ENCODE measurements around the gene TRIP12. TPM values are rescaled to one million over a fixed set of nuclear protein-coding genes. Genes with fewer than 3 reads are reported as not detected.

The TRIP12 gene
- polyA plus RNA-seq, 1 of the 3 experiments (the other 2 are of a cell fraction), result 30.3 TPM

DNA sequence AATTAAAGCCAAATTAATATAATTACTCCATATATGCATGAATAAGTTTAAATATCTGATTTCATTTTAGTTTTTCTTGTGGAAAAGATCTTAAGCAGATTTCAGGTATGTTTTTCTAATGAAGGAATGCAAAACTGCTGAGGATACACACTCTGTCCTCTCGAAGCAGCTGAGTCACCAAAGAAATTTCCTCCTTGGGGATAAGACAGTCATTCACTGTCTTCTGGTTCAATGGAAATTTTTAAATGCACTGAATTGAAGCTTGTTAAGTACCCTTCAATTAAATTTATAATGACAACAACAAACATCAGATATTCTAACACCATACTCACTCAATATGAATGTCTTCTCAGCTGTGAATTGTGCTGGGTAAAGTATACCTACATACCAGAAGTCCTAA lies 106.0 kb downstream of the TRIP12 start:
- Histone ChIP-seq H3K27ac (ENCODE audit: low read depth in 2 of 2, low read length in 1 of 2) (peak overlapping the region; percentile 20 to 78; a peak in 3 of 4 replicates), H3F3A (replicated peaks; ENCODE audit: insufficient read depth) (peaks cover 31% of the 10 kb centered on the region), H3K9me2 (no peaks in the 10 kb centered on the region), H3K27me3 (ENCODE audit: insufficient read depth) (no peaks in the 10 kb centered on the region), H3K9me3 (no peaks in the 10 kb centered on the region), H2AFZ (ENCODE audit: low read depth) (no peak overlapping the region), H3K79me2 (ENCODE audit: insufficient read depth) (peaks cover 22% of the 10 kb centered on the region; the same call in 1 of the 2 replicates), H3K36me3 (replicated peaks in 1 of 2; ENCODE audit: control insufficient read depth in 1 of 2, insufficient read depth in 2 of 2, low read length in 1 of 2) (peaks cover 45 to 77% of the 10 kb centered on the region in 2 experiments), H3K4me3 (ENCODE audit: low read depth in 2 of 2, low read length in 1 of 2) (no peak overlapping the region), H3K9ac (no peak overlapping the region), H3K4me1 (ENCODE audit: control insufficient read depth in 1 of 2, insufficient read depth in 2 of 2, low read depth in 1 of 2, low read length in 1 of 2) (peaks cover 10 to 15% of the 10 kb centered on the region in 2 experiments; a peak in 3 of 4 replicates), H4K20me1 (ENCODE audit: insufficient read depth) (peaks cover 7% of the 10 kb centered on the region), H3K4me2 (peak overlapping the region; percentile 44; the same call in 1 of the 2 replicates)
- CTCF ChIA-PET, result interaction anchor here (1.1 to 9.2 kb wide), 4 partner anchors 16 to 253 kb away, joined by 3 to 81 read pairs (median 4); partner anchors contain the start of gene SLC16A14
- TF ChIP-seq ELF1 (IDR thresholded peaks at IDR 0.05), result no peak
- TF ChIP-seq FOSL2 (IDR thresholded peaks at IDR 0.05; ENCODE audit: borderline replicate concordance, low read depth), result peak; percentile 54; the same call in 1 of the 2 replicates
- TF ChIP-seq, protein P1, sequence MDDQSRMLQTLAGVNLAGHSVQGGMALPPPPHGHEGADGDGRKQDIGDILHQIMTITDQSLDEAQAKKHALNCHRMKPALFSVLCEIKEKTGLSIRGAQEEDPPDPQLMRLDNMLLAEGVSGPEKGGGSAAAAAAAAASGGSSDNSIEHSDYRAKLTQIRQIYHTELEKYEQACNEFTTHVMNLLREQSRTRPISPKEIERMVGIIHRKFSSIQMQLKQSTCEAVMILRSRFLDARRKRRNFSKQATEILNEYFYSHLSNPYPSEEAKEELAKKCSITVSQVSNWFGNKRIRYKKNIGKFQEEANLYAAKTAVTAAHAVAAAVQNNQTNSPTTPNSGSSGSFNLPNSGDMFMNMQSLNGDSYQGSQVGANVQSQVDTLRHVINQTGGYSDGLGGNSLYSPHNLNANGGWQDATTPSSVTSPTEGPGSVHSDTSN (IDR thresholded peaks at IDR 0.05), result peak; percentile 28; the same call in 1 of the 2 replicates
- TF ChIP-seq JUND (IDR thresholded peaks at IDR 0.05), result peak; percentile 43; the same call in 1 of the 2 replicates
- TF ChIP-seq RCOR1 (IDR thresholded peaks at IDR 0.05; ENCODE audit: low read length), result no peak
- peak; percentile 27; the same call in 1 of the 2 replicates for TF ChIP-seq TCF12 (IDR thresholded peaks at IDR 0.05)
- TF ChIP-seq, protein P2, sequence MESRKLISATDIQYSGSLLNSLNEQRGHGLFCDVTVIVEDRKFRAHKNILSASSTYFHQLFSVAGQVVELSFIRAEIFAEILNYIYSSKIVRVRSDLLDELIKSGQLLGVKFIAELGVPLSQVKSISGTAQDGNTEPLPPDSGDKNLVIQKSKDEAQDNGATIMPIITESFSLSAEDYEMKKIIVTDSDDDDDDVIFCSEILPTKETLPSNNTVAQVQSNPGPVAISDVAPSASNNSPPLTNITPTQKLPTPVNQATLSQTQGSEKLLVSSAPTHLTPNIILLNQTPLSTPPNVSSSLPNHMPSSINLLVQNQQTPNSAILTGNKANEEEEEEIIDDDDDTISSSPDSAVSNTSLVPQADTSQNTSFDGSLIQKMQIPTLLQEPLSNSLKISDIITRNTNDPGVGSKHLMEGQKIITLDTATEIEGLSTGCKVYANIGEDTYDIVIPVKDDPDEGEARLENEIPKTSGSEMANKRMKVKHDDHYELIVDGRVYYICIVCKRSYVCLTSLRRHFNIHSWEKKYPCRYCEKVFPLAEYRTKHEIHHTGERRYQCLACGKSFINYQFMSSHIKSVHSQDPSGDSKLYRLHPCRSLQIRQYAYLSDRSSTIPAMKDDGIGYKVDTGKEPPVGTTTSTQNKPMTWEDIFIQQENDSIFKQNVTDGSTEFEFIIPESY (IDR thresholded peaks at IDR 0.05; ENCODE audit: borderline replicate concordance, low read depth), result no peak
- no peak for DNase-seq
- POLR2A ChIA-PET, result no interaction called here
- 4% methylated on average over 1 of the region's 1 CpG for WGBS (ENCODE audit: low lambda C conversion rate)

DNA sequence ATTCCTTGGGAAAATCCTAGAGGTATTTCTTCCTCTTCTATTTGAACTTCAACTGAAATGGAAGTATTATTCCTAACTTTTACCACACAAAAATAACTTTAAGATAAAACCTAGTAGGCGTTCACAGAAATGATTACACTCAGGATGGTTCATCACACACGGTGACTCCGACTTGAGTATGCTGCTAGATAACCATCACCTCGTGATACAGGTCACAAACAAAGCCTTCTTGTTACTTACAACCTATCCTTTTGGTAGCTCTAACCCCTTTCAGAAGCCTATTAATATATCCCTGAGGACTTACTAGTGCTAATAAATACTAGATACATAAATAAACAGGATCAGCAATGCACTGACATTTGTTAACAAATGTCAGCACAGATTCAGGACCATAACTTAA lies 106.5 kb downstream of the TRIP12 start:
- Histone ChIP-seq H2AFZ (ENCODE audit: low read depth) (no peak overlapping the region), H3K4me2 (peak overlapping the region; percentile 44; the same call in 1 of the 2 replicates), H3K9me3 (no peaks in the 10 kb centered on the region), H3K36me3 (replicated peaks in 1 of 2; ENCODE audit: control insufficient read depth in 1 of 2, insufficient read depth in 2 of 2, low read length in 1 of 2) (peaks cover 50 to 82% of the 10 kb centered on the region in 2 experiments), H3K4me1 (ENCODE audit: control insufficient read depth in 1 of 2, insufficient read depth in 2 of 2, low read depth in 1 of 2, low read length in 1 of 2) (peaks cover 10 to 15% of the 10 kb centered on the region in 2 experiments; a peak in 3 of 4 replicates), H3K9ac (no peak overlapping the region), H3F3A (replicated peaks; ENCODE audit: insufficient read depth) (peaks cover 31% of the 10 kb centered on the region), H4K20me1 (ENCODE audit: insufficient read depth) (peaks cover 7% of the 10 kb centered on the region), H3K79me2 (ENCODE audit: insufficient read depth) (peaks cover 22% of the 10 kb centered on the region; the same call in 1 of the 2 replicates), H3K27me3 (ENCODE audit: insufficient read depth) (no peaks in the 10 kb centered on the region), H3K27ac (ENCODE audit: low read depth in 2 of 2, low read length in 1 of 2) (peak overlapping the region; percentile 39 to 78), H3K4me3 (ENCODE audit: low read depth in 2 of 2, low read length in 1 of 2) (no peak overlapping the region), H3K9me2 (no peaks in the 10 kb centered on the region)
- no peak for DNase-seq
- no peak for TF ChIP-seq TAF1 (IDR thresholded peaks at IDR 0.05; ENCODE audit: borderline replicate concordance, low read depth, low read length)
- TF ChIP-seq ELF1 (IDR thresholded peaks at IDR 0.05), result no peak
- TF ChIP-seq FOXJ3 (CRISPR knock-in tag; IDR thresholded peaks at IDR 0.05), result no peak
- TF ChIP-seq NFIC (IDR thresholded peaks at IDR 0.05; ENCODE audit: borderline replicate concordance), result no peak
- TF ChIP-seq NRF1 (IDR thresholded peaks at IDR 0.05; ENCODE audit: low read depth, low read length), result no peak
- TF ChIP-seq, protein P1 (IDR thresholded peaks at IDR 0.05), result no peak
- TF ChIP-seq, protein P3, sequence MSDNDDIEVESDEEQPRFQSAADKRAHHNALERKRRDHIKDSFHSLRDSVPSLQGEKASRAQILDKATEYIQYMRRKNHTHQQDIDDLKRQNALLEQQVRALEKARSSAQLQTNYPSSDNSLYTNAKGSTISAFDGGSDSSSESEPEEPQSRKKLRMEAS (IDR thresholded peaks at IDR 0.05; ENCODE audit: low read depth), result no peak
- TF ChIP-seq FOXM1 (IDR thresholded peaks at IDR 0.05; ENCODE audit: low read depth), result no peak
- TF ChIP-seq POLR2AphosphoS5 (IDR thresholded peaks at IDR 0.05; ENCODE audit: low read depth, low read length), result no peak
- ChIA-PET CTCF (interaction anchor here (1.0 to 9.2 kb wide), 6 partner anchors 9 to 254 kb away, joined by 3 to 81 read pairs (median 4); partner anchors contain the start of gene SLC16A14), POLR2A (no interaction called here)
- WGBS (ENCODE audit: low lambda C conversion rate), result 55% methylated on average over 4 of the region's 4 CpGs

Data from SK-N-SH (cell line).